ENCODE measurements around the gene AXIN2.
A peak's percentile ranks its signal among the peaks of the same experiment; 100 is the strongest.
"Not testable (repeated sequence)": the region's sequence is repeated elsewhere in the genome, so short reads cannot be mapped to it uniquely, and the experiment has no call there.

AXIN2 gene

GRCh38 chr17:65537845-65538674, 23.4 kb downstream of the AXIN2 start:
- peak in 1 of 56 donors; percentile 16 for DNase-seq

DNA sequence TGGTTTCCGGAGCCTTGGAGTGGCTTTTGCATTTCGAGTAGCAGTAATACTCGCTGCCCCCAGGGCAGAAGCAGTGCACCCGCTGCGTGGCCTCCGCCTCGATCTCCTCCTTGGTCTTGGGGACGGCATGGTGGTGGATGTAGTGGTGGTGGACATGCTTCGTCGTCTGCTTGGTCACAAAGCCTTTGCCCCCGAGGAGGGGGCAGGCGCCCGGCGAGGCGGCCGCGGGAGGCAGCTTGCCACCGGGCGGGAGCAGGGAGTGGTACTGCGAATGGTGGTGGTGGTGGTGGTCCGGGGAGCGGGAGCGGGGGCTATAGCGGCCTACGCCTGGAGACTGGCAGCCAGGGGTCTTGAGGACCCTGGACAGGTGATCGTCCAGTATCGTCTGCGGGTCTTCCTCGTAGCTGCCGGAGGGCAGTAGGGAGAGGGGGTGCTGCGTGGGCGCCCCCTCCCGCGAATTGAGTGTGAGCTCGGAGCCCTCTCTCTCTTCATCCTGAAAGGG, 24.1 kb downstream of the AXIN2 start:
- DNase-seq, result no peak

- no peak for DNase-seq
These were observed 24.7 kb downstream of the AXIN2 start for GRCh38 chr17:65536573-65537342.

DNA sequence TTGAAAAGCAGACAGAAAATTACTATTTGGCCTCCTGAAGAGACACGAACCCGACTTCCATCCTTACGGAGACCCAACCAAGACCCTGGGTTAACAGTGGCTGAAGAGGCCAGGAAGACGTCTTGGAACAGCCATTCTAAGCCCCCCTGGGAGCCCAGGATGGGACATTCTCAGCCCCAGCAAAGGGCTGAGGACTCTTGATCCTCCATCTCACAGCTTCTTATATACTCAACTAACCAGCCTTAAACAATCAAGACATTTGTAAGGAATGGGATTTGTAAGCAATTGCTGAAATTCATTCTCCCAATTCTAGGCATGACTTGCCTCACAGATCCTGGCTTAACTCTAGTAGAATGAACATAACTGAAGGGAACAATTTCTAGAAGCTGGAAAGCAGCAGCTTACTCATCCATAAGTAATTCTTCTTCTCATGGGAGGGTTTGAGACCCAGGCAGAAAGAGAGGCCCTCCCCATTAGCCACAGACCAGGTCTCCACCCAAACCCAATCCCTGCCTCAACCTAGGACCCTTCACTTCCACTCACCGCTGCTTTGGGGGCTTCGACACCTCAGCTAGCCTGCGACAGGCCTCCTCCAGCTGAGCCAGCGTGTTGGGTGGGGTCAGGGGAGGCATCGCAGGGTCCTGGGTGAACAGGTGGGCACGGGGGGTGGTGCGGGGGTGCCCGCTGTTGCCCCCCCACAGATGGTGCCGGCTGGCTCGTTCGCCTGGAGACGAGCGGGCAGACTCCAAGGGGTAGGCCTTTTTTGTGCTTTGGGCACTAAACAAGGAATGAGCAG, 25.5 kb downstream of the AXIN2 start:
- DNase-seq, result no peak

- peak in 1 of 56 donors; percentile 21 for DNase-seq
These were observed 27.5 kb downstream of the AXIN2 start for GRCh38 chr17:65533852-65534457.

DNA sequence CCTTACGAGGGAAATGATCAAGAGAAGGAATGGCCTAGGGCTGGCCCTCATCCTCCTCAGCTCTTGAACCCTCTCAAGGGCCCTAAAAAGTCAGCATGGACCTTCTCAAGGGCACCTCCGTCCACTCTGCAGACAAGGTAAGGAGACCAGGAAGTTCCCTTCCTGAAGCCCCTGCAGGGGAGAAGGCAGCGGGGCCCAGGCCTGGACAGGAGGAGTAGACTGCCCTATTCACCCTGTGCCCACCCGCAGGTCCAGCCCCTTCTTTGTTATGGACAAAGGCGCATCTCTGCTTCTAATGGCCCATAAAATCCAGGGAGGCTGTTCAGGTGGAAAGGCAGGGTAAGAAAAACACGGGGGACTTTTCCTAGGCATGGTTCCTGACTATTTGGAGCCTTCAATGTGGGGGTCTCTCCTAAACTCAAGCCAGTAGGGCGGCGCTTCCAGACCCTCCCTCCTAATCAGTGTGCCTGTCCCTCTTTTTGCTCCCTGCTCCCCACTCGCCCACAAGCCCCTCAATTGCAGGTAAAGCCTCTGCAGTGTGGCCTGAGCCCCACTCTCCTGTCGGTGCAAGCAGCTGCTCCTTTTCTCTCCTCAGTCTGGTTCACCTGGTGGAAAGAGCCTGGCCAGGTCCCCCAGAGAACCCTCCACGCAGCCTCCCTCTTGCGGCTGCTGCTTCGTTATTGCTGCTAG, 28.2 kb downstream of the AXIN2 start:
- no peak for DNase-seq

DNA sequence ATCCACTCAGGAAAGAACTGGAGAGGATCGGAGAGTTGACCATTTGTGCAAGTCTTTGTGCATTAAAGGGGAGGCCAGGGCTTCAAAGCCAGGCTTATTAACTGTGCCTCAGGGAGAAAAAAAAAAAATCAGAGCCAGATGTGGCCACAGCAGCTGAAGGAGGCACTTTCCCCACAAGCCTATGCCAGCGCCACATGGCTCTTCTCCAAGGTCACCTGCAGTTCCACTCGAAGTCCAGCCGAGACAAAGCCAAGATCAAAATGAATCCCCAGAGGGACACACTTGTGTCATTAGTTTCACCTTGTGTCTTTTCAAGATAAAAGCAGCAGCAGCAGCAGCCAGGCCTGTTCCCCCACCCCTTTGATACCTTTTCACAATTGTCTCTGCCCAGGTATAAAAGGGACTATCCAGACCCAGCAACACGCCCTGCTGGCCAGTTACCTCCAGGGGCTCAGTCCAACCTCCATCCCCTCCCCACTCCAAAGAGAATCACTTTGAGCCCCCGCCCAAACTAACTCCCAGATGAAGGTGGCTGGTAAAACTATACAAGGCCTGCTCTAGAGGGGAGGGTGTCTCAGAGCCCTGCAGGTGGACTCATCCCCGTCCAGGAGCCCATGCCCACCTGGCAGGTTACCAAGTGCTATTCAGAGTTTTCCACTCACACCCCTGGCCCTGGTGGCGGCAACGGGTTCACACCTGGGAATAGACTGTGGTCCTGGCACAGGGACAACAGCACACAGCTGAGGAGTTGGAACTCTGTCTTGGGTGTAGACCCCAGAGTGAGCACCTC, 29.2 kb downstream of the AXIN2 start:
- DNase-seq, result no peak

DNA sequence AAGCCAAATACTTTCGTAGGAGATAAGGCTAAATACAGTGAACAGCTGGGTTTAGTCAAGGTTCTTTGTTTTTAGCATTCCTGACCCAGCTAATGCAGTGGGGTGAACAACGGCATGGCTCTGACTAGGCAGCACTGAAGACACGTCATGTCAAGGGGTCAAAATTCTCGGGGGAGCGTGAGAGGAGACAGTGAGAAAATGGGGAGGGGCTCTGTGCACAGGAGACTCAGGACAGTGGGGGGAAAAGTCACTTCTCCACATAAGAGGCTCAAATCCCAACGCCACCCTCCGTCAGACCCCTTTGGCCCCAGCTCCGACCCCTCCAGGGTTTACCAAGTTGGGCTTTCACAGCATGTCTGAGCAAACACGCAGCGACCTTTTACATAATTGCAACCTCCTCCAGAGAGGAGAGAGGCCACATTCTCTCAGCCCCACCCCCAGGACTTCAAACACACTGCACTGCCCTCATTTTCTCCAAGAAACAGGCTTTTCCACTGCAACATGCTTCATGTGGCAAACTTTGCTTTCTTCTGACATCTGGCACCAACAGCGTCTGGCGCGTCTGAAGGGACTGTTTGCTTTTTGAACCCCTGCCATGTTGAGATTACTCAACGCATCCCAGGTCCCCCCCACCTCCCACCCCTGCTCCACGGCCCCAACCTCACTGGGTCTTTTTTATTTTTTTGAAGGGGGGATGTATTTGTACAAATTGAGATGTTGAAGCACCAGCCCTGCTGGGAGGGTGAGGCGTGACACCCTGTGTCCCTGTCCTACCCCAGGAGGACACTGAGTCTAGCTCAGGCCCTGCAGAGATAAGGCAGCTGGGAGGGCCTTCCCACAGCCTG, 30.0 kb downstream of the AXIN2 start:
- DNase-seq, result peak in 4 of 56 donors; percentile 4 to 28 (median 12)

DNA sequence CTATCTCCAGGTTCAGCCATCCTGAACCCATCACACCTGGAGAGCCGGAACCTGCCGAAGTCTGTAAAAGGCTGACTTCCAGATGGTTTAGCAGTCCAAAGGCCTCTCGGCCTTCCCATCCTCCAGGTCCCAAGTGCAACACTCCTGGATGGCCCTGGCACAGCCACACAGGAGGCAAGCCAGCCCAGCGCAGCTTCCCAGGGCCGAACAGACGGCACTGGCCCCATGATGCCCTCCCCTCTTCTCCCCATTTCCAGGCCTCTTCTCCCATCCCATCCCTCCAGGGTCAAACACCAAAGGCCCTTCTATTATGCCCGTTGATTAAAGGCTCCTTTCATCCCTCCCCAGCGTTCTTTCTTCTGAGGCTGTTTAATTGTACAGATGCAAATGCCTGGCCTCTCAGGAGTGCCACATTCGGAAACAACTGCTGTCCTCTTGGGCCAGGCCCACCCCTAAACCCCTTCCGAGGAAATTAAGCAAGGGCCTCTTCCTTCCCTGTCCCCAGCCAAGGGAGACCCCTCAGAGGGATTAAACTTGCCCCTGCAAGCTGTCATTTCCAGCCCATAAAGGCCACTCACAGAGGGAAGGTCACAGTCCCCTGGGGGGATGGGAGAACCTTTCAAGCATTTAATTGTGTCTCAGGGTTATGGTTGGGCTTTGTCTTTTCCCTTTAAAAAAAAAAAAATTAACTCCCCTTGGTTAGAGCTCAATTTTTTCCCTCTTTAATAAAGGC, 30.8 kb downstream of the AXIN2 start:
- DNase-seq, result peak in 2 of 56 donors; percentile 7 to 11

DNA sequence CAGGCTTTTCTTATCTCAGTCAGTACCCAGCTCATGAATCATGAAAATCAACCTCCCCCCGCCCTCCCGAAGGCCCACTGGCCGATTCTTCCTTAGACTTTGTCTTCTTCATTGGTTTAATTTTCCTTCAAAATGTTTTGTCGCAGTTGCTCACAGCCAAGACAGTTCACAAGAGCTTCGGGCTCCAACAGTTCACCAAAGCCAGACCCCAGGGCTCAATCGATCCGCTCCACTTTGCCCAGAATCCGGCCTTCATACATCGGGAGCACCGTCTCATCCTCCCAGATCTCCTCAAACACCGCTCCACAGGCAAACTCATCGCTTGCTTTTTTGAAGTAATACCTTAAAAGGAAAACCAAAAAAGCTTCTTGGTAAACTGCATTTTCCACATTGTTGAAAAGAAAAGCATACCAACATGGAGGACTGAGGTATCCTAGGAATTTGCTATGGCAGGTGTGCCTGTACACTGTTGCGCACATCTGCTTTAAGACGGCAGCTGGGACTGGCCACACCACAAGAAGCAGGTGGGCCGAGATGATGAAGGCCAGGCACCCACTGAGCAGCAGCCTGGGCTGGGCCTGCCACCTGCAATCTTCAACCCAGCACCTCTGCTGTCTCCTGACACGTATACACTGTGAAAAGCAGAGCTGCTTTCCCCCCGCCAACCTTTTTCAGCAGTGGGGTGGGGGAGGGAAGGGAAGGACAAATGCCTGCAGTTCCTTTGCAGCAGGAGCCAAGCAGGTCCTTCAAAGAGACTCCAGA, 31.5 kb downstream of the AXIN2 start:
- DNase-seq, result no peak

GRCh38 chr17:65529040-65529633, 32.3 kb downstream of the AXIN2 start:
- no peak for DNase-seq

GRCh38 chr17:65527857-65528591, 33.4 kb downstream of the AXIN2 start:
- no peak for DNase-seq

GRCh38 chr17:65527381-65527780, 34.1 kb downstream of the AXIN2 start:
- DNase-seq, result no peak

- DNase-seq, result not testable (repeated sequence)
These were observed 34.6 kb downstream of the AXIN2 start for GRCh38 chr17:65526854-65527253.

- no peak for DNase-seq
These were observed 37.4 kb downstream of the AXIN2 start for GRCh38 chr17:65523853-65524664.

Data from nucleus accumbens (tissue), 56 donors.